Spleen (tissue), 11 donors: ENCODE measurements around the gene MARK2. TPM values are rescaled to one million over a fixed set of nuclear protein-coding genes. Genes with fewer than 3 reads are reported as not detected.

Source experiments
- DNase-seq: peaks from one replicate; pipeline ENCODE4 v3.0.0-alpha.2; 2020
- H3K27ac ChIP-seq, 8 donors: fragments of 200-600 bp; sonication (generic) in 7 of 8; 1 replicate in 4 of 8; 2 replicates in 4 of 8; pipeline versions ENCODE4 v1.5.0 to v1.8.0; 2016 to 2021; ENCODE audit warnings: inconsistent platforms in 4 of 8, mild to moderate bottlenecking in 4 of 8, moderate library complexity in 1 of 8
- H3K27me3 ChIP-seq, 7 donors: fragments of 200-600 bp; sonication (generic) in 6 of 7; replicated peaks in 1 of 7; 1 replicate in 4 of 7; 2 replicates in 3 of 7; pipeline versions ENCODE4 v1.5.0 to v1.8.0; 2016 to 2021; ENCODE audit warnings: inconsistent platforms in 3 of 7, mild to moderate bottlenecking in 1 of 7
- H3K36me3 ChIP-seq, 6 donors: fragments of 200-600 bp; sonication (generic) in 5 of 6; 1 replicate in 4 of 6; 2 replicates in 2 of 6; pipeline versions ENCODE4 v1.5.0 to v1.8.0; 2016 to 2021; ENCODE audit warnings: inconsistent platforms in 2 of 6
- H3K4me1 ChIP-seq, 6 donors: fragments of 200-600 bp; sonication (generic) in 5 of 6; 1 replicate in 3 of 6; 2 replicates in 3 of 6; pipeline versions ENCODE4 v1.5.0 to v1.8.0; 2016 to 2021; ENCODE audit warnings: inconsistent platforms in 3 of 6
- H3K4me3 ChIP-seq, 8 donors: fragments of 200-600 bp; sonication (generic) in 7 of 8; 1 replicate in 4 of 8; 2 replicates in 4 of 8; pipeline versions ENCODE4 v1.5.0 to v1.8.0; 2016 to 2021; ENCODE audit warnings: inconsistent platforms in 4 of 8, mild to moderate bottlenecking in 4 of 8, moderate library complexity in 2 of 8
- H3K9me3 ChIP-seq, 8 donors: fragments of 200-600 bp; sonication (generic) in 7 of 8; 1 replicate in 4 of 8; 2 replicates in 4 of 8; pipeline versions ENCODE4 v1.5.0 to v1.8.0; 2016 to 2021; ENCODE audit warnings: inconsistent platforms in 4 of 8
- CTCF ChIP-seq, 11 experiments: fragments of 200-600 bp in 7 of 11; fragments of 450-650 bp in 4 of 11; sonication (generic) in 4 of 11; IDR thresholded peaks in 8 of 11; conservative IDR thresholded peaks in 3 of 11; 1 replicate in 7 of 11; 2 replicates in 4 of 11; pipeline versions ENCODE4 v1.4.0 to v1.8.0; 2016 to 2021; ENCODE audit warnings: antibody characterized with exemption in 11 of 11, inconsistent platforms in 4 of 11, mild to moderate bottlenecking in 1 of 11
- POLR2A ChIP-seq, 3 donors: fragments of 450-650 bp; IDR thresholded peaks; one replicate each; pipeline ENCODE4 v1.5.1; 2017; ENCODE audit warnings: antibody characterized with exemption in 3 of 3, mild to moderate bottlenecking in 1 of 3
- POLR2AphosphoS5 ChIP-seq, 3 donors: sonication (generic); formaldehyde crosslinking; IDR thresholded peaks; one replicate each; pipeline ENCODE4 v1.5.1; 2017; ENCODE audit warnings: antibody characterized with exemption in 3 of 3
- WGBS, 5 donors: extraction: QIAGEN DNeasy Blood & Tissue Kit in 3 of 5; methylation state at CpG; one replicate each; pipeline versions ENCODE4 v1.1.5 to v1.1.7; 2013 to 2018; 5-methylcytosine and 5-hydroxymethylcytosine counted together
- intact Hi-C: fragments of 100-400 bp; cut with DNase I; formaldehyde crosslinking; loops from one replicate; pipeline ENCODE4 v1.15.0; 2023; ENCODE audit warnings: low total_unique reads
- polyA plus RNA-seq, 3 donors: library from polyadenylated mRNA; stranded (reverse); fragments of 200-250 nt; gene quantifications; one replicate each; pipeline ENCODE4 v1.2.1, GENCODE V29; 2013
- total RNA-seq, 7 donors: library from RNA; depleted of rRNA in 3 of 7; stranded (reverse); fragments of >200 nt in 3 of 7; fragmentation: NEBNext Ultra II Directional in 4 of 7; extraction: Animal tissue kit (Norgen Biotek cat#: 25700) in 4 of 7; gene quantifications; one replicate each; pipeline versions ENCODE4 v1.1.0 to v1.2.1, GENCODE V29; 2016 to 2021
- donor health status: healthy with polysubstance abuse.
- donor health status: DM: no; HTN: no; CAD: no; lungs with moderate emphysema.
- donor health status: DM: no; HTN: no; CAD: no.
- donor health status: Bipolar disorder and iron deficiency.
- donor health status: healthy.
- donor health status: DM: no; HTN: no; CAD: no.
- donor health status: DM: yes; HTN: yes; CAD: no.

MARK2 gene
- total and polyA plus RNA-seq, 10 donors: 6.9 to 67.3 (median 45.3) TPM

GRCh38 chr11:63906087-63906486 is 67.2 kb downstream of the MARK2 start:
- 94 to 98% (median 95%) methylated on average over 4 of the region's 4 CpGs for WGBS, 5 donors
- Histone ChIP-seq H3K27ac (no peak overlapping the region), H3K9me3 (no peaks in the 10 kb centered on the region), H3K4me3 (no peak overlapping the region), H3K27me3 (no peaks in the 10 kb centered on the region), H3K4me1 (peaks cover 0 to 36% (median 4%) of the 10 kb centered on the region in 6 donors), H3K36me3 (peaks cover 9 to 100% (median 85%) of the 10 kb centered on the region in 6 donors)
- intact Hi-C loops: no loop called here
- no peak for DNase-seq
- no peak for TF ChIP-seq POLR2A (IDR thresholded peaks at IDR 0.05)

GRCh38 chr11:63906585-63906984 is 67.7 kb downstream of the MARK2 start:
- no peak for DNase-seq
- peaks cover 9 to 100% (median 84%) of the 10 kb centered on the region in 6 donors for H3K36me3 ChIP-seq
- no peak overlapping the region for H3K27ac ChIP-seq
- H3K27me3 ChIP-seq: no peaks in the 10 kb centered on the region
- H3K4me1 ChIP-seq: peaks cover 0 to 36% (median 4%) of the 10 kb centered on the region in 6 donors
- no peak overlapping the region for H3K4me3 ChIP-seq
- intact Hi-C loops: no loop called here
- 85 to 92% (median 89%) methylated on average over 7 of the region's 7 CpGs for WGBS, 5 donors
- TF ChIP-seq POLR2AphosphoS5 (IDR thresholded peaks at IDR 0.05) (no peak), CTCF (IDR thresholded peaks at IDR 0.05 in 8 of 11, conservative IDR thresholded peaks at IDR 0.05 in 3 of 11) (peak in 5 of 11 experiments; percentile 36 to 66 (median 56))
- no peaks in the 10 kb centered on the region for H3K9me3 ChIP-seq

- H3K27me3 ChIP-seq: no peaks in the 10 kb centered on the region
- 74 to 81% (median 75%) methylated on average over 6 of the region's 6 CpGs for WGBS, 5 donors
- no peak for DNase-seq
- H3K9me3 ChIP-seq: no peaks in the 10 kb centered on the region
- TF ChIP-seq POLR2A (IDR thresholded peaks at IDR 0.05) (no peak), CTCF (IDR thresholded peaks at IDR 0.05 in 8 of 11, conservative IDR thresholded peaks at IDR 0.05 in 3 of 11) (no peak), POLR2AphosphoS5 (IDR thresholded peaks at IDR 0.05) (no peak)
- intact Hi-C loops: no loop called here
- no peak overlapping the region for H3K27ac ChIP-seq
- H3K4me1 ChIP-seq: peaks cover 0 to 36% (median 4%) of the 10 kb centered on the region in 6 donors
- H3K4me3 ChIP-seq: no peak overlapping the region
- H3K36me3 ChIP-seq: peaks cover 9 to 98% (median 81%) of the 10 kb centered on the region in 6 donors
Measured at GRCh38 chr11:63907063-63907462, 68.2 kb downstream of the MARK2 start.

DNA sequence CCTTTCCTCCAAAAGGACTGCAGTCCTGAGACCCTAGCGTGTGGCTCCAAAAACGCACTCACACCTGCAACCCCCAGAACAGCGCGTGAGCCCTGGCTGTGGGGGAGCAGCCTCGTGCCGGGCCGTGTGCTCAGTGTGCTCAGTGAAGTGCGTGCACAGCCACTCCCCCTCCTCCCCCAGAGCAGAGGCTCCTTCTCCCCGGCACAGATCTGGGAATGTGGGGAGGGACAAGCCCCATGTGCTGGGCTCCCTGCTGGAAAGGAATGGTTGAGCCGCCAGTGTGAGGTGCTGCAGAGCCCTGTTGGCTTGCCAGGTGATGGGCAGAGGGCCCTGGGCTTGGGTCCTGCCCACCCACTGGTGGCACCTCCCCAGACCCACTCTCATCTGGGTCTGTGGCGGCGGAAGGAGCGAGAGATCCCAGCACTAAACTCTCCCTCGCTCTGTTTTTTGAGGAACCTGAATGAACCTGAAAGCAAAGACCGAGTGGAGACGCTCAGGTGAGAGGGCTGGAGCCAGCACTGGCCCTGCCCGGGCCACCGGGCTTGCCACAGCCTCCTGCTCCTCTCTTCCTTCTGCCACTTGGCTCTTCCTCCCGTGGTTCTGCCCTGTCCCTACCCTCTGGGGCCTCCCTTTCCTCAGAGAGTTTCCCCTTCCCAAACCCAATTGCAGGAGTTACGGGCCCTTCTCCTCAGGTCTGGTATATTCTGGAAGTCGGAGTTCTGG is 69.1 kb downstream of the MARK2 start:
- Histone ChIP-seq H3K27me3 (no peaks in the 10 kb centered on the region), H3K36me3 (peaks cover 3 to 97% (median 72%) of the 10 kb centered on the region in 6 donors), H3K27ac (no peak overlapping the region), H3K4me1 (peaks cover 0 to 36% (median 4%) of the 10 kb centered on the region in 6 donors), H3K9me3 (no peaks in the 10 kb centered on the region), H3K4me3 (no peak overlapping the region)
- no peak for DNase-seq
- WGBS, 5 donors: 86 to 92% (median 88%) methylated on average over 17 to 21 of the region's 21 CpGs
- TF ChIP-seq CTCF (IDR thresholded peaks at IDR 0.05 in 8 of 11, conservative IDR thresholded peaks at IDR 0.05 in 3 of 11) (no peak), POLR2AphosphoS5 (IDR thresholded peaks at IDR 0.05) (peak in 2 of 3 donors; percentile 38 to 72), POLR2A (IDR thresholded peaks at IDR 0.05) (no peak)
- intact Hi-C loops: no loop called here
